GM06990 (cell line): Measurements from ENCODE around the gene HEATR3.

Experiments
- DNase-seq: peaks from one replicate; pipeline ENCODE4 v3.0.0-alpha.2; 2011; ENCODE audit not compliant: insufficient read length; ENCODE audit errors: extremely low read depth
- H3K27me3 ChIP-seq: replicated peaks from 2 replicates; pipeline ENCODE4 v1.6.0; 2011; ENCODE audit warnings: low read length; ENCODE audit not compliant: control insufficient read depth, insufficient read depth
- H3K36me3 ChIP-seq: 2 replicates; pipeline ENCODE4 v1.5.1; 2011; ENCODE audit warnings: low read length; ENCODE audit not compliant: control insufficient read depth, insufficient read depth
- H3K4me3 ChIP-seq: replicated peaks from 2 replicates; pipeline ENCODE4 v1.5.1; 2011; ENCODE audit warnings: low read depth, mild to moderate bottlenecking, control low read depth, low read length
- TF ChIP-seq, protein P1 (sequence below): IDR thresholded peaks from 2 replicates; pipeline ENCODE4 v1.5.1; 2011; ENCODE audit warnings: low read length, control low read depth, mild to moderate bottlenecking, inconsistent platforms; ENCODE audit not compliant: insufficient read depth, poor library complexity, severe bottlenecking

HEATR3 gene

DNA sequence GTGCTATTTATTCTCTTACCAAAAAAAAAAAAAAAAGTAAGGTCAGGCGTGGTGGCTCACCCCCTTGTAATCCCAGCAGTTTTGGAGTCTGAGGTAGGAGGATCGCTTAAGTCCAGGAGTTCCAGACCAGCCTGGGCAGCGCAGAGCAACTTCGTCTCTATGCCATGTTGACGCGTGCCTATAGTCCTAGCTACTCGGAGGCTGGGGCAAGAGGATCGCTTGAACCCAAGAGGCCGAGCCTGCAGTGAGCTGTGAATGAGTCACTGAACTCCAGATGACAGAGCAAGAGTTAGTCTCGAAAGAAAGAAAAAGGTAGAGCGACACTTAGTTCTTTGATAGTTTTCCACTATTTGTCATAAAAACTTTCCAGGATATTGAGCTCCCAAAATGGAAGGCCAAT, 86.0 kb downstream of the HEATR3 start:
- Histone ChIP-seq H3K36me3 (no peaks in the 10 kb centered on the region; the same call in 1 of the 2 replicates), H3K4me3 (peak overlapping the region; percentile 83; the same call in 1 of the 2 replicates), H3K27me3 (no peaks in the 10 kb centered on the region)
- TF ChIP-seq, protein P1, sequence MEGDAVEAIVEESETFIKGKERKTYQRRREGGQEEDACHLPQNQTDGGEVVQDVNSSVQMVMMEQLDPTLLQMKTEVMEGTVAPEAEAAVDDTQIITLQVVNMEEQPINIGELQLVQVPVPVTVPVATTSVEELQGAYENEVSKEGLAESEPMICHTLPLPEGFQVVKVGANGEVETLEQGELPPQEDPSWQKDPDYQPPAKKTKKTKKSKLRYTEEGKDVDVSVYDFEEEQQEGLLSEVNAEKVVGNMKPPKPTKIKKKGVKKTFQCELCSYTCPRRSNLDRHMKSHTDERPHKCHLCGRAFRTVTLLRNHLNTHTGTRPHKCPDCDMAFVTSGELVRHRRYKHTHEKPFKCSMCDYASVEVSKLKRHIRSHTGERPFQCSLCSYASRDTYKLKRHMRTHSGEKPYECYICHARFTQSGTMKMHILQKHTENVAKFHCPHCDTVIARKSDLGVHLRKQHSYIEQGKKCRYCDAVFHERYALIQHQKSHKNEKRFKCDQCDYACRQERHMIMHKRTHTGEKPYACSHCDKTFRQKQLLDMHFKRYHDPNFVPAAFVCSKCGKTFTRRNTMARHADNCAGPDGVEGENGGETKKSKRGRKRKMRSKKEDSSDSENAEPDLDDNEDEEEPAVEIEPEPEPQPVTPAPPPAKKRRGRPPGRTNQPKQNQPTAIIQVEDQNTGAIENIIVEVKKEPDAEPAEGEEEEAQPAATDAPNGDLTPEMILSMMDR = no peak
- no peak for DNase-seq

DNA sequence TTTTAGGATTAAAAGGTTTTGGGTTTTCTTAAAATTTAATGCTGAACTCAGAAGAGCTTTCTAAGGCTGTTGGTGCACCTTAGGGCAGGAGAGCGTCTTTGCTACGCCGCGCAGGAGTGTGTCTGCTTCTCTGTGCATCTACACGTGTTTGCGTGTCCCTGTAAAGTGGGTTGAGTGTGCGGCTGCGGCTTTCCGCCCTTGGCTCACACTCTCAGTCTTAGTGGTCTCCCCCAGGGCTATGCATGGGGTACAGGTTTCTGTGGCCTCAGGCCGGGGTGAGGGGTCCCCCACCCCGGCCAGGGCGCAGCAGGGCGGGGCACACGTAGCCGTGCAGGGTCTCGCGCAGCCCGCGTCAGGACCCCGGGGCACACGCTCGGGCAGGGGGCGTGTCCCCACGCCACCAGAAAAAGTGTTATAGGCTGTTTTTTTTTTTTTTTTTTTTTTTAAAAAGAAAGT, 86.6 kb downstream of the HEATR3 start:
- Histone ChIP-seq H3K4me3 (peak overlapping the region; percentile 83), H3K36me3 (no peaks in the 10 kb centered on the region; the same call in 1 of the 2 replicates), H3K27me3 (no peaks in the 10 kb centered on the region)
- no peak for DNase-seq
- TF ChIP-seq, protein P1 = no peak

GRCh38 chr16:50152807-50153595, 87.2 kb downstream of the HEATR3 start, which contains the start of gene TENT4B:
Gene TENT4B, plus strand, starts transcription at chr16:50153306. Its CDS starts 316 bp downstream, at chr16:50153622.
- no peaks in the 10 kb centered on the region; the same call in 1 of the 2 replicates for H3K36me3 ChIP-seq
- H3K4me3 ChIP-seq = peak within 1 kb of the TSS; percentile 90
- no peaks in the 10 kb centered on the region for H3K27me3 ChIP-seq
- TF ChIP-seq, protein P1 = no peak
- DNase-seq = peak; percentile 94

DNA sequence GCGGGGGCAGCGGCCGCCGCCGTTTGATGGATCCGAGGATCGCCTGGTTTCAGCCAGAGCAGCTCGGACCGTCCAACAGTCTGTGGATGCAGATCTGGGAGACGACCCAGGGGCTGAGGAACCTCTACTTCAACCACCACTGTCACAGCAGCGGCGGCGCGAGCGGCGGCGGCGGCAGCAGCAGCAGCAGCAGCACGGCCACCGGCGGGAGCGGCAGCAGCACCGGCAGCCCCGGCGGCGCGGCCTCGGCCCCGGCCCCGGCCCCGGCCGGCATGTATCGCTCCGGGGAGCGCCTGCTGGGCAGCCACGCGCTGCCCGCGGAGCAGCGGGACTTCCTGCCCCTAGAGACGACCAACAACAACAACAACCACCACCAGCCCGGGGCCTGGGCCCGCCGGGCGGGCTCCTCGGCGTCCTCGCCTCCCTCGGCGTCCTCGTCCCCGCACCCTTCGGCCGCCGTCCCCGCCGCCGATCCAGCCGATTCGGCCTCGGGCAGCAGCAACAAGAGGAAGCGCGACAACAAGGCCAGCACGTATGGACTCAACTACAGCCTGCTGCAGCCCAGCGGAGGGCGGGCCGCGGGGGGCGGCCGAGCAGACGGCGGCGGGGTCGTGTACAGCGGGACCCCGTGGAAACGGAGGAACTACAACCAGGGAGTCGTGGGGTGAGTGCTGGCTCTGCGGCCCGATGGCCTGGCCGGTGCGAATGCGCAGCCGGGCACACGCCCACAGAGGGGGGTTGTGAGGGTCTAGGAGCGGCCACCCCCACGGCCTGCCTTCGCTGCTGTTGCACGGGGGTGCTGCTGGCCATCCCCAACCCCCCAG, 88.0 kb downstream of the HEATR3 start:
- Histone ChIP-seq H3K36me3 (no peaks in the 10 kb centered on the region; the same call in 1 of the 2 replicates), H3K4me3 (peak overlapping the region; percentile 90), H3K27me3 (no peaks in the 10 kb centered on the region)
- DNase-seq = peak; percentile 60
- TF ChIP-seq, protein P1 = no peak

DNA sequence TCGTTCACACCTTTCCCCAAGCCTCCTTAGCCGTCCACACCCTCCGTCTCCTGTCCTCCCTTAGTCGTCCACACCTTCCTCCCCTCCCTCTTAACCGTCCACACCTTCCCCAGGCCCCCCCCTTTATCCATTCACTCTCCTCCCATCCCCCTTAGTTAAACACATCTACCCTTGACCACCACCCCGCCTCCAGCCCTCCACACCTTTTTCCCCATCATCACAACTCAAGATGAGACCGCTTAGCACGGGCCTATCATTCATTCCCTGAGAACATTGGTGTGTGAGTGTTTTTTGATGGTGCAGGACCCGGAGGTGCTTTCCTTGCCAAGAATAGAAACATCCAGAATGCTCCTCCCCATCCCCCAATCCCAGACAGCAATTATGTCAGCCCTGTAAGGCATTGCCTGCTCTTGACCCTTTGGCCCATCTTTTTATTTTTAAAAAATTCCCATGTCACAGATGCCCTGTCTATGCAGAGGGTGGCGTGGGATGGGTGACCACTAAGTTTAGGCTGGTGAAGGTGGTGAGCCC, 88.7 kb downstream of the HEATR3 start:
- H3K27me3 ChIP-seq = no peaks in the 10 kb centered on the region
- H3K4me3 ChIP-seq = peak overlapping the region; percentile 90
- no peak for DNase-seq
- TF ChIP-seq, protein P1 = no peak
- H3K36me3 ChIP-seq = no peaks in the 10 kb centered on the region; the same call in 1 of the 2 replicates
